Measurements from ENCODE around the gene EFEMP1.

The EFEMP1 gene

GRCh38 chr2:55931281-55931680 is 7.7 kb upstream of the EFEMP1 start:
- DNase-seq, result no peak

- no peak for DNase-seq
Measured at GRCh38 chr2:55929476-55929875, 5.9 kb upstream of the EFEMP1 start.

GRCh38 chr2:55926974-55927373 is 3.4 kb upstream of the EFEMP1 start:
- no peak for DNase-seq

GRCh38 chr2:55926246-55926645 is 2.7 kb upstream of the EFEMP1 start:
- no peak for DNase-seq

- DNase-seq, result no peak
Measured at GRCh38 chr2:55923982-55924321, 370 bp upstream of the EFEMP1 start.

GRCh38 chr2:55922291-55922907 is 1.2 kb downstream of the EFEMP1 start:
- no peak for DNase-seq

GRCh38 chr2:55919574-55919973 is 4.0 kb downstream of the EFEMP1 start:
- DNase-seq, result no peak

GRCh38 chr2:55918856-55919255 is 4.7 kb downstream of the EFEMP1 start:
- DNase-seq, result no peak

GRCh38 chr2:55917713-55918390 is 5.7 kb downstream of the EFEMP1 start:
- no peak for DNase-seq

- no peak for DNase-seq
Measured at GRCh38 chr2:55917117-55917516, 6.5 kb downstream of the EFEMP1 start.

- no peak for DNase-seq
Measured at GRCh38 chr2:55916473-55917049, 7.0 kb downstream of the EFEMP1 start.

GRCh38 chr2:55914786-55915185 is 8.8 kb downstream of the EFEMP1 start:
- DNase-seq, result no peak

GRCh38 chr2:55912926-55913325 is 10.7 kb downstream of the EFEMP1 start:
- no peak for DNase-seq

- no peak for DNase-seq
Measured at GRCh38 chr2:55910077-55910476, 13.5 kb downstream of the EFEMP1 start.

- DNase-seq, result no peak
Measured at GRCh38 chr2:55907686-55908085, 15.9 kb downstream of the EFEMP1 start.

- DNase-seq, result no peak
Measured at GRCh38 chr2:55906993-55907392, 16.6 kb downstream of the EFEMP1 start.

GRCh38 chr2:55903727-55904126 is 19.9 kb downstream of the EFEMP1 start:
- no peak for DNase-seq

GRCh38 chr2:55902971-55903370 is 20.6 kb downstream of the EFEMP1 start:
- no peak for DNase-seq

GRCh38 chr2:55902429-55902828 is 21.2 kb downstream of the EFEMP1 start:
- no peak for DNase-seq

GRCh38 chr2:55901941-55902340 is 21.6 kb downstream of the EFEMP1 start:
- no peak for DNase-seq

- DNase-seq, result no peak
Measured at GRCh38 chr2:55901322-55901721, 22.3 kb downstream of the EFEMP1 start.

- DNase-seq, result no peak
Measured at GRCh38 chr2:55899881-55900280, 23.7 kb downstream of the EFEMP1 start.

GRCh38 chr2:55898386-55899040 is 25.1 kb downstream of the EFEMP1 start:
- no peak for DNase-seq

- DNase-seq, result no peak
Measured at GRCh38 chr2:55896633-55897032, 26.9 kb downstream of the EFEMP1 start.

Data from T-helper 2 cell (primary cell).